ENCODE measurements around the gene WDFY4. TPM values are rescaled to one million over a fixed set of nuclear protein-coding genes. Genes with fewer than 3 reads are reported as not detected.

The WDFY4 gene
- 0.01 TPM in 1 of 5 replicates, not detected in the others for total RNA-seq (2022; extraction: Qiagen RNA extraction; ENCODE audit: low read depth)

GRCh38 chr10:48684792-48685623, at the start of gene WDFY4:
Gene WDFY4, plus strand, starts transcription at chr10:48684873. Its CDS starts 24,860 bp downstream, at chr10:48709733.

GRCh38 chr10:48939790-48940325, 255.2 kb downstream of the WDFY4 start, which contains the start of gene LRRC18:
Gene LRRC18, minus strand, starts transcription at chr10:48939840. Its CDS starts 25,685 bp downstream, at chr10:48914155.

Other genes starting within 250 kb of the WDFY4 start
- gene ARHGAP22, start 79.8 kb upstream of the WDFY4 start, total RNA-seq (2022; extraction: Qiagen RNA extraction; ENCODE audit: low read depth): 3.5 to 4.9 TPM (median 4.1 TPM) in 5 replicates

Data from A549 treated with DMSO at 1 μM for 4 hours (cell line).